ENCODE measurements around the gene C1QL2. TPM values are rescaled to one million over a fixed set of nuclear protein-coding genes. Genes with fewer than 3 reads are reported as not detected.

The C1QL2 gene
- polyA plus RNA-seq, 1 donor from 2014 or later = not detected

DNA sequence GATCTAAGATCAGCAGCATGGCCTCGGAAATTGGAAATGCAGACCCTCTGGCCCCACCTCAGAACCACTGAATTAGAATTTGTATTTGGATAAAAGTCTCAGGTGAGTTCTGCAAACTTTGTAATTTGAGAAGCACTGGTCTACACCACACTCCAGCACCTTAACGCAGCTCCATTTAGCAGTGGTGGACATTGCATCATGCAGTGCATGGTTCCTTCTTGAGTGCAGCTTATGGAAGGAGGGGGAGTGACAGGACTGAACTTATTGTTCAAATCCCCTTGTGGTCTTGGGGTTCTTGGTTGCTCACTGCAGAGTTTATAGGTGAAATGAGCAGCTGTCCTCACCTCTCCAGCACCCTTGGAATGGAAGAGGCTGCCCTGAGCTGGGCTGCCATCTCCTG lies 47.6 kb upstream of the C1QL2 start:
- H3K27me3 ChIP-seq (ENCODE audit: insufficient read depth, low read depth, low read length) = no peaks in the 10 kb centered on the region
- H3K9me3 ChIP-seq (ENCODE audit: low read length) = no peaks in the 10 kb centered on the region
- TF ChIP-seq MXI1 (conservative IDR thresholded peaks at IDR 0.05; ENCODE audit: poor library complexity, severe bottlenecking) = no peak
- no peak for TF ChIP-seq EZH2 (IDR thresholded peaks at IDR 0.05; ENCODE audit: borderline replicate concordance, insufficient read depth, low read length, poor library complexity, severe bottlenecking)
- H3K27ac ChIP-seq (ENCODE audit: low read length) = no peak overlapping the region
- no peak overlapping the region for H3K9ac ChIP-seq (ENCODE audit: low read length)
- H2AFZ ChIP-seq (ENCODE audit: low read depth, low read length) = no peak overlapping the region
- no peaks in the 10 kb centered on the region for H3F3A ChIP-seq (ENCODE audit: insufficient read depth, low read length, poor library complexity, severe bottlenecking)
- no peaks in the 10 kb centered on the region for H4K20me1 ChIP-seq (ENCODE audit: insufficient read depth)
- no peaks in the 10 kb centered on the region for H3K79me2 ChIP-seq (replicated peaks; ENCODE audit: insufficient read depth, low read length)
- no peak overlapping the region for H3K4me3 ChIP-seq (ENCODE audit: low read length)
- H3K9me2 ChIP-seq (ENCODE audit: insufficient read depth, low read length) = no peaks in the 10 kb centered on the region
- H3K36me3 ChIP-seq (ENCODE audit: insufficient read depth, low read length) = no peaks in the 10 kb centered on the region
- no peak overlapping the region for H3K4me2 ChIP-seq (ENCODE audit: low read length)

DNA sequence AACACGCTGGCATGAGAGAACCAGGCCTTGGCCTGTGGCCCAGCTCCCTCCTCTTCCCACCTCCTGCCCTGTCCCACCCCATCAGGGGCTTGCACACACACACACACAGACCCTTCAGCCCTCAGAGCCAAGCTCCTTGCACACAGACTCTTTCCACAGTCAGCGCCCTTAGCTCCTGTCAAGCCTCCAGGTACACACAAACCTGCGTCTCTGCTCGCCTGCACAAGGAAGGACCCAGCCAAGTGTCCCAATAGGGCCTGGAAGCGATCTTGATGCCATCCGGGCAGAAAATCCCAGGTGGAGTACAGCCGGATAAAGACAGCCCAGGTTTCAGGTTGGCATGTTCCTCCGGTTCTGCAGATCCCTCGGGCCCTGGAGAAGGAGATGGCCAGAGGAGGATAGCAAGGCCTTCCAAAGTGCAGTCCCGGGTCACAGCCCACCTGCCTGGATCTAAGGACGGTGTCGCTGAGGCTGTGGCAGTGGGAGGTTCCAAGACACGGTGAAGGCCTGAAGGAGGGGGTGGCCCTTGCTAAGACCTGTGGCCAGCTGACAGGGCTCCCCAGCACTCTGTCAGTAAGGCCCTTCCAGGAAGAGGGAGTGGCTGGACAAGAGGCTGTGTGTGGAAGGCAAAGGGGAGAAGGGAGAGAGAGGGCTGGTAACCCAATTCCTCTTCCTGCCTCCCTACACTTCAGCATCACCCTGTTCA lies 46.6 kb upstream of the C1QL2 start:
- Histone ChIP-seq H3K36me3 (ENCODE audit: insufficient read depth, low read length) (no peaks in the 10 kb centered on the region), H3K9me3 (ENCODE audit: low read length) (no peaks in the 10 kb centered on the region), H3K9me2 (ENCODE audit: insufficient read depth, low read length) (no peaks in the 10 kb centered on the region), H3K9ac (ENCODE audit: low read length) (no peak overlapping the region), H4K20me1 (ENCODE audit: insufficient read depth) (no peaks in the 10 kb centered on the region), H3K27ac (ENCODE audit: low read length) (no peak overlapping the region), H3K4me2 (ENCODE audit: low read length) (no peak overlapping the region), H3F3A (ENCODE audit: insufficient read depth, low read length, poor library complexity, severe bottlenecking) (no peaks in the 10 kb centered on the region), H3K27me3 (ENCODE audit: insufficient read depth, low read depth, low read length) (no peaks in the 10 kb centered on the region), H3K4me3 (ENCODE audit: low read length) (no peak overlapping the region), H2AFZ (ENCODE audit: low read depth, low read length) (no peak overlapping the region), H3K79me2 (replicated peaks; ENCODE audit: insufficient read depth, low read length) (no peaks in the 10 kb centered on the region)
- TF ChIP-seq, protein P1, sequence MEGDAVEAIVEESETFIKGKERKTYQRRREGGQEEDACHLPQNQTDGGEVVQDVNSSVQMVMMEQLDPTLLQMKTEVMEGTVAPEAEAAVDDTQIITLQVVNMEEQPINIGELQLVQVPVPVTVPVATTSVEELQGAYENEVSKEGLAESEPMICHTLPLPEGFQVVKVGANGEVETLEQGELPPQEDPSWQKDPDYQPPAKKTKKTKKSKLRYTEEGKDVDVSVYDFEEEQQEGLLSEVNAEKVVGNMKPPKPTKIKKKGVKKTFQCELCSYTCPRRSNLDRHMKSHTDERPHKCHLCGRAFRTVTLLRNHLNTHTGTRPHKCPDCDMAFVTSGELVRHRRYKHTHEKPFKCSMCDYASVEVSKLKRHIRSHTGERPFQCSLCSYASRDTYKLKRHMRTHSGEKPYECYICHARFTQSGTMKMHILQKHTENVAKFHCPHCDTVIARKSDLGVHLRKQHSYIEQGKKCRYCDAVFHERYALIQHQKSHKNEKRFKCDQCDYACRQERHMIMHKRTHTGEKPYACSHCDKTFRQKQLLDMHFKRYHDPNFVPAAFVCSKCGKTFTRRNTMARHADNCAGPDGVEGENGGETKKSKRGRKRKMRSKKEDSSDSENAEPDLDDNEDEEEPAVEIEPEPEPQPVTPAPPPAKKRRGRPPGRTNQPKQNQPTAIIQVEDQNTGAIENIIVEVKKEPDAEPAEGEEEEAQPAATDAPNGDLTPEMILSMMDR (IDR thresholded peaks at IDR 0.05; ENCODE audit: poor library complexity, severe bottlenecking) = no peak
- TF ChIP-seq EZH2 (IDR thresholded peaks at IDR 0.05; ENCODE audit: borderline replicate concordance, insufficient read depth, low read length, poor library complexity, severe bottlenecking) (no peak), TAF1 (IDR thresholded peaks at IDR 0.05; ENCODE audit: low read depth) (no peak), EP300 (conservative IDR thresholded peaks at IDR 0.05; ENCODE audit: poor library complexity, severe bottlenecking) (no peak), MXI1 (conservative IDR thresholded peaks at IDR 0.05; ENCODE audit: poor library complexity, severe bottlenecking) (no peak), SMC3 (conservative IDR thresholded peaks at IDR 0.05; ENCODE audit: poor library complexity) (no peak), POLR2AphosphoS5 (IDR thresholded peaks at IDR 0.05) (no peak), RAD21 (conservative IDR thresholded peaks at IDR 0.05) (no peak)
- TF ChIP-seq, protein P2, sequence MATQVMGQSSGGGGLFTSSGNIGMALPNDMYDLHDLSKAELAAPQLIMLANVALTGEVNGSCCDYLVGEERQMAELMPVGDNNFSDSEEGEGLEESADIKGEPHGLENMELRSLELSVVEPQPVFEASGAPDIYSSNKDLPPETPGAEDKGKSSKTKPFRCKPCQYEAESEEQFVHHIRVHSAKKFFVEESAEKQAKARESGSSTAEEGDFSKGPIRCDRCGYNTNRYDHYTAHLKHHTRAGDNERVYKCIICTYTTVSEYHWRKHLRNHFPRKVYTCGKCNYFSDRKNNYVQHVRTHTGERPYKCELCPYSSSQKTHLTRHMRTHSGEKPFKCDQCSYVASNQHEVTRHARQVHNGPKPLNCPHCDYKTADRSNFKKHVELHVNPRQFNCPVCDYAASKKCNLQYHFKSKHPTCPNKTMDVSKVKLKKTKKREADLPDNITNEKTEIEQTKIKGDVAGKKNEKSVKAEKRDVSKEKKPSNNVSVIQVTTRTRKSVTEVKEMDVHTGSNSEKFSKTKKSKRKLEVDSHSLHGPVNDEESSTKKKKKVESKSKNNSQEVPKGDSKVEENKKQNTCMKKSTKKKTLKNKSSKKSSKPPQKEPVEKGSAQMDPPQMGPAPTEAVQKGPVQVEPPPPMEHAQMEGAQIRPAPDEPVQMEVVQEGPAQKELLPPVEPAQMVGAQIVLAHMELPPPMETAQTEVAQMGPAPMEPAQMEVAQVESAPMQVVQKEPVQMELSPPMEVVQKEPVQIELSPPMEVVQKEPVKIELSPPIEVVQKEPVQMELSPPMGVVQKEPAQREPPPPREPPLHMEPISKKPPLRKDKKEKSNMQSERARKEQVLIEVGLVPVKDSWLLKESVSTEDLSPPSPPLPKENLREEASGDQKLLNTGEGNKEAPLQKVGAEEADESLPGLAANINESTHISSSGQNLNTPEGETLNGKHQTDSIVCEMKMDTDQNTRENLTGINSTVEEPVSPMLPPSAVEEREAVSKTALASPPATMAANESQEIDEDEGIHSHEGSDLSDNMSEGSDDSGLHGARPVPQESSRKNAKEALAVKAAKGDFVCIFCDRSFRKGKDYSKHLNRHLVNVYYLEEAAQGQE (IDR thresholded peaks at IDR 0.05; ENCODE audit: borderline replicate concordance) = no peak
